GM19025 (cell line): Measurements from ENCODE around the gene NOTCH1.

Experiments
- ATAC-seq: cut with Tn5 transposase; IDR thresholded peaks from one replicate; pipeline ENCODE4 v1.9.1; 2021; ENCODE audit warnings: mild to moderate bottlenecking, low read depth, moderate library complexity; ENCODE audit not compliant: unreplicated experiment

NOTCH1 gene

GRCh38 chr9:136522314-136523237 lies 23.3 kb downstream of the NOTCH1 start:
- no peak for ATAC-seq

DNA sequence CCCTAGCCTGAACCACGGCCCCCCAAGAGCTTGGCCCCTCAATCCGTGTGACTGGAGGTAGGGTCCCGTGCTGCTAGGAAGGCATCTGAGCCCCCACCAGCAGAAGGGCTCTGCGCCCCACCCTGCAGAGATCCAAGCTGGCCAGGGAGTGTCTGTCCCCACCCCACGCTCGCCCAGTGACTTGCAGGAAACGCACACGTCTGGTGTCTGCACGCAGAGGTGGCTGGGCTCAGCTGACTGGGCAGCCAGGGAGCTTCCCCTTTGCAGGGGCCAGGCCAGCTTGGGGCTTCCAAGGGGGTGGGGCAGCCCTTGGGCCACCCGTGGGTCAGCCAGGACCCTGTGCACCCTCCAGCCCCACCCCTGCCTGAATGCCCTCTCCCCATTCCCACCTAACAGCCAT lies 24.3 kb downstream of the NOTCH1 start:
- ATAC-seq: no peak

DNA sequence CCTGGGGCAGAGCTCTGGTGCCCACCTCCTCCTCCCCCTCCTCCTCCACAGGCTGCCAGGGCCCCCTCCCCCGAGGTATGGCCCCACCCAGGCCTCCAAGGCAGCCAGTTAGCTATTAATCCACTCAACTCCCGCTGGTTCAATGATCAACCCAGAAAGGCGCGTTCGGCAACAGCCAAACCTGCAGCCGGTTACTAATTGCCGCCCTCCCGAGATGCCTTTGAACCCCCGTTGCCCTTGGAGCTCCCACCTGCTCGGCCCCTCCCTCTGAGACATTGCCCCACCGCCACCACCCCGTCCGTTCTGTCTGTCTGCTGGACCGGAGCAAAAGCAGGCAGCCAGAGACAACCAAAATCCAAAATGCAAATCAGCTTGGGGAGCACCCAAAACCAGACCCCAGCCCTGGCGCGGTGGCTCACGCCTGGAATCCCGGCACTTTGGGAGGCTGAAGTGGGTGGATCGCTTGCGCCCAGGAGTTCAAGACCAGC lies 25.8 kb downstream of the NOTCH1 start:
- no peak for ATAC-seq

DNA sequence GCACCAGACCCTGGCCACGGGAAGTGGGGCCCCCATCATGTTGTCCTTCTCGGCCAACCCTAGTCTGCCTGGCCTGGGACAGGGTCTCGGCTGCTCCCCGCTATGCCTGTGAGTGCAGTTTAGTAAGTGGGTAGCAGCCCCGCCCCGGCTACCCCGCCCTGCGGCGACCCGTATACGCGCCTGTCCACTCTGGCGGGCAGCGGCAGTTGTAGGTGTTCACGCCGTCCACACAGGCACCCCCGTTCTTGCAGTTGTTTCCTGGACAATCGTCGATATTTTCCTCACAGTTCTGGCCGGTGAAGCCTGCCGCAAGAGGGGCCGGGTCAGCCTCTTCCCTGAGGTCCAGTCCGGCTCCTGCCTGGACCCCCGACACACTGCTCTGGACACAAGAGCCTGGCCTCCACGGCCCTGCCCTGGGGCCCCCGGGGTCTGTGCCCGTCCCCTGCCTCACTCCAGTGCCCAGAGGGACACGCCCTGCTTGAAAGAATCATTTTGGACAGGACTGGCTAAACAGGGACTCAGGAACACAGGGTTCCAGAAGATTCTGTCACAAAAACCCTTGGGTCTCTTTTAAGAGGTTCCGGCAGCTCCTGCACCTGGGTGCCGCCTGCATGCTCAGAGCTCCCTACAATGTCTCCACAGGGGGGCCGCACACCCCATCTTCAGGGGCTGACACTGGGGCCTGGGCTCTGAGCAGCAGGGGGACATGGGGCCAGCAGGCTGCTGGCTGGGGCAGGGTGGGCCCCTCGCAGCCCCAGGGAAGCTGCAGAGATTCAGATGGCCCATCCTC lies 26.4 kb downstream of the NOTCH1 start:
- ATAC-seq: no peak

DNA sequence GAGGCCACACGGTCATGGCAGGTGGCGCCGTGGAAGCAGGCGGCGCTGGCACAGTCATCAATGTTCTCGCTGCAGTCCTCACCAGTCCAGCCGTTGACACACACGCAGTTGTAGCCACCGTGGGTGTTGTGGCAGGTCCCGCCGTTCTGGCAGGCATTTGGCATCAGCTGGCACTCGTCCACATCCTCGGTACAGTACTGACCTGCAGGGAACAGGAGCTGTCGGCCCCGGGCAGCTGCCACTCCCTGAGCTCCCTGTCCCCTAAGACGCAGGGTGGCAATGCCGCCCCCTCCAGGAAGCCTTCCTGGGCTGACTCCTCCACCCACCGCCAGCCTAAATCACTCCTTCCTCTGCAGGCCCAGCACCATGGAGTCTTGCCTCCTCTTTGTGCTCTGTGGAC lies 27.2 kb downstream of the NOTCH1 start:
- ATAC-seq: no peak

DNA sequence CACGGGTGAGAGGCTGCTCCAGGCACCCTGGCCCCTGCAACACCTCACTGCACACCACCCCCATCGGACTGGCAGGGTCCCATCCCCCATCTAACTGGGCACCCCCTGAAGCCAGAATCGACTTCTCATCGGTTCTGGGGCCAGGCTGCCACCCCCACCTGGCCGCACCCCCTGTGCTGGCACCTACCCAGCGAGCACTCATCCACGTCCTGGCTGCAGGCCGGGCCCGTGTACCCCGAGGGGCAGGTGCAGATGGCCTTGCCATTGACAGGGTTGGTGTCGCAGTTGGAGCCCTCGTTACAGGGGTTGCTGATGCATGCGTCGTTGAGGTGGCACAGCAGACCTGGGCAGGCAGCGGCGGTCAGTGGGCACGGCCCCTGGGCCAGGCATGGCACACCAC lies 27.9 kb downstream of the NOTCH1 start:
- no peak for ATAC-seq

- ATAC-seq: no peak
Measured at GRCh38 chr9:136517012-136517743, 28.7 kb downstream of the NOTCH1 start.

DNA sequence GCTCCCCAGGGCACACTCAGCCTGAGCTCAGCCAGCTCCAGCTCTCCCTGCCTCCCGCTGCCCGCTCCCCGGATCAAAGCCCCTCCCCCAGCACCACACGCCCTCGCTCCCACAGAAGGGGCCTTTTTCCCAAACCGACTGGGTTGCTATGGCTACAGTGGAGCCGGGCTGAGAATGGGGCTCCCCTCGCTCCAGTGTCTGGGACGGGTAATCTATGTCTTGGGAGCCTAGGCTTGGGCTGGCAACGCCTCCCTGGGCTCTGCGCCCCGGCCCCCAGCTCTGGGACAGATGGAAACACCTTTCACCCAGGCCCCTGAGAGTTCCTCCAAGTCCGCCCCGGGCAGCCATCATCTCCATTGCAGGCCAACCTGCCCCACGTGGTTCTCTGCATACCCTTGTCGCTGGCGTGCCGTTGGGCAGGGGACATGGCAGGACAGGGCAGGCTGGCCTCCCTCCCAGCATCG lies 29.6 kb downstream of the NOTCH1 start:
- no peak for ATAC-seq

DNA sequence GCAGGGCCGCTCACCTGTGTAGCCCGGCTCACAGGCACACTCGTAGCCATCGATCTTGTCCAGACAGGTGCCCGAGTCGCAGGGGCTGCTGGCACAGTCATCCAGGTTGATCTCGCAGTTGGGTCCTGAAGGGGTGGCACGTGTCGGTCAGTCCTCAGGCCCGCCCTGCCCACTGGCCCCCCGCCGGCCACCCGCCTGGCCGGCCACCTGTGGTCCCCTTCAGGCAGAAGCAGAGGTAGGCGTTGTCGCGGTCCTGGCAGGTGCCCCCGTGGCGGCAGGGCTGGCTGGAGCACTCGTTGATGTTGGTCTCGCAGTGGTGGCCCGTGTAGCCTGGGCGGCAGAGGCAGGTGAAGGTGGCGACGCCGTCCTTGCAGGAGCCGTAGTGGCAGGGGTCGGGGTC lies 30.6 kb downstream of the NOTCH1 start:
- ATAC-seq: no peak

DNA sequence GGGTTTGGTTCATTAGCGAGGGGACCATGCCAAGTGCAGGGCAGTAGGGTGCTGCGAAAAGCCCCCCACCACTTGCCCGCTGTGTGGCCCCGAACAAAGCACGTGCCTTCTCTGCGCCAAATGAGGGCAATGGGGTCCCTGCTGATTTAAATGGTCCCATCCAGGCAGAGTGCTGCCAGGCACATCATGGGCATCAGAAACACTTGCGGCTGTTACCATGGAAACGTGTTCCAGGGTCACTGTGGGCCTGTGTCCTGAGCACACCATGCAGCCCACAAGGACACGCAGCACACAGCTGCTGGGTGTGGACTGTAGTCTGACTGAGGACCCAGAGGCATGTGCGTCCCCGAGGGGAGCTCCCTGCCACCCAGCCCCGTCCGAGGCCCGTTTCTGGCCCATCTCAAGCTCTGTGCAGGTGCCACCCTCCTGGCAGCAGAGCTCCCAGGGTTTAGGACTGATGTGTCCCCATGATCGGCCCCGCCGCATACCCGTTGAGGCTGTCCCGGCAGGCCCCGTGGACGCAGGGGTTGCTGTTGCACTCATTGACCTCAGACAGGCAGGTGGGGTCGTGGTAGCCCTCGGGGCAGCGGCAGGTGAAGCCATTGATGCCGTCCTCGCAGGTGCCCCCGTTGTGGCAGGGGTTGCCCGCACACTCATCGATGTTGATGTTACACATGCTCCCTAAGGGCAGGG lies 31.7 kb downstream of the NOTCH1 start:
- no peak for ATAC-seq

DNA sequence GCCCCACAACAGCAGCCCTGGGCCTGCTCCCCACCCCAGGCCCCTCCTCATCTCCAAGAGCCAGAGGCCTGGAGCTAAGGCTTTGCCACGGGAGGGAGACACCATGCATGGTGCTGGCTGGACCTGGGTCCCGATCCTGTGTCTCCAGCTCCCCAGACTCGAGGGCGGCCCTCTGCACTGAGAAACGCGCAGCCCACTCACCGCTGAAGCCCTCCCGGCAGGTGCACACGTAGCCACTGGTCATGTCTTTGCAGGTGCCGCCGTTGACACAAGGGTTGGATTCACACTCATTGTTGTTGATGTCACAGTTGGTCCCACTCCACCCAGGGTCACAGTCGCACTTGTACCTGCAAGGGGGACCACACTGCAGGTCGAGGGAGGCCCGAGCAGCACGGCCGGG lies 32.7 kb downstream of the NOTCH1 start:
- ATAC-seq: no peak

DNA sequence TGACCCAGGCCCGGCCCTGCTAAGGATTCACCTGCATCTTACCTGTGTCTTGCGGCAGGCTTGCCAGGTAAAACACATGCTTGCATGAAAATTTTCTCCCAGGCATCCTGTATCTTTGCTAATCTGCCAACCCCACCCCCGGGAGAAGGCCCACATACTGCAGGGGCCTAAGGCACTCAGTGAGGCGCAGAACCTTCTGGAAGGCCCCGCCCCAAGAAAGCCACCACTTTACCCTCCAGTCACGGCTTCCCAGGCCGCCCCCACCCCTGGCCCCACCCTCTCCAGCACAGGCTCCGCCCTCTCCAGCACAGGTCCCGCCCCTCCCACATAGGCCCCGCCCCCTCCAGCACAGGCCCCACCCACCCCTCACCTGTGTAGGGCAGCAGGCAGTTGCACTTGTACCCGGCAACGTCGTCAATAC lies 33.2 kb downstream of the NOTCH1 start:
- ATAC-seq: no peak

- no peak for ATAC-seq
Measured at GRCh38 chr9:136511670-136512592, 33.9 kb downstream of the NOTCH1 start.

DNA sequence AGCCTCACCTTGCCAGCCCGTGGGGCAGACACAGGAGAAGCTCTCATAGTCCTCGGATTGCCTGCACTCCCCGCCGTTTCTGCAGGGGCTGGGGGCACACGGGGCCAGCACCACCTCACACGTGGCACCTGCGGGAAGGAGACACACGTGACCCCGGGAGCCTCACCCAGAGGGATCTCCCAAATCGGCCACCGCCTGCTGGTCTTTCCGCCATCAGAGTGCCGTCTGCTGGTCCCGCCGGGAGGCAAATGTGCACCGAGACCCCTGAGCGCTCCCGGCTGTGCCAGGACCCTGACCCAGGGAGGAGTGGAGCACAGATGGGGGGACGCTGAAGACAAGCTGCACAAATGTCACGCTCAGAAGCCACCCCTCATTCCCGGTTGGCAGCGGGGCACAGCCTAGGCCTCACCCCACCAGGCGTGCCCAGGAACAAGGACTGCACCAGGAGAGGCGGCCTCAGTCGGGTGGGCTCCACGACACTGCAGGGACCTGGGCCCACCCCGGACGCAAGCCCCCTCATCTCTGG lies 34.6 kb downstream of the NOTCH1 start:
- ATAC-seq: no peak

DNA sequence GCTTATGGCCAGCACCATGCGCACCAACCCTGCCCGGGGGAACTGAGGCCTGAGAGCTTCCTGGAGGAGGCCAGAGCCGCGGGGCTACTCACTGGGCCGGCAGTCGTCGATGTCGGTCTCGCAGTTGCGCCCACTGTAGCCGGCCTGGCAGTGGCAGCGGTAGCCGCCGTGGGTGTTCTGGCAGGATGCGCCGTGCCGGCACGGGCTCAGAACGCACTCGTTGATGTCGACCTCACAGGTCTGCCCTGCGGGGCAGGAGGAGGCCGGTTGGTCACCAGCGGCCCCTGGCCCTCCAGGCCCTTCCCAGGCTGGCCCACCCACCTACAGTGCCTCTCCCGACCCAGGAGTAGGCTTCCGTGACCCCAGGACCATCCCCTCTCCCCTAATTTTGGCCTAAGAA lies 35.3 kb downstream of the NOTCH1 start:
- no peak for ATAC-seq

DNA sequence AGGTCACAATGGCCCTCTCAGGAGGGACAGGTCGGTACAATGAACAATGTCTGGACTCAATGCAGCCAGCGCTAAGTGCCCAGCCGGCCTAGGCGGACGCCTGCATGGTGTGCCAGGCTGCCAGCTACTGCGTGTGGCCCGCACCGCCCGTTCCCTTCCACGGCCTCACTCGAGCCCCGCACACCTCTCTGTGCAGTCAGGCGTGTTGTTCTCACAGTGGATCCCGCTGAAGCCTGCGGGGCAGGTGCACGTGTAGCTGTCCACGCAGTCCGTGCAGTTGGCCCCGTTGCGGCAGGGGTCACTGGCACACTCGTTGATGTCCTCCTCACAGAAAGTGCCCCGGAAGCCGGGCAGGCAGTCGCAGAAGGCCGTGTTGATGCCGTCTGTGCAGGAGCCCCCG lies 36.3 kb downstream of the NOTCH1 start:
- no peak for ATAC-seq

GRCh38 chr9:136508729-136509500 lies 36.9 kb downstream of the NOTCH1 start:
- ATAC-seq: no peak

GRCh38 chr9:136507992-136508375 lies 37.9 kb downstream of the NOTCH1 start:
- ATAC-seq: no peak
